Progenitor cell of endocrine pancreas (in vitro differentiated cells): Measurements from ENCODE around the gene ATP6V1G2. TPM values are rescaled to one million over a fixed set of nuclear protein-coding genes. Genes with fewer than 3 reads are reported as not detected.

ENCODE experiments used
- DNase-seq: peaks from one replicate; pipeline ENCODE4 v3.0.0; 2021; ENCODE audit warnings: low spot score; ENCODE audit not compliant: unreplicated experiment
- H3K27ac Mint-ChIP-seq: 2 replicates; pipeline ENCODE4 v1.8.0; 2021; ENCODE audit warnings: mild to moderate bottlenecking, moderate library complexity, mixed read lengths
- H3K27me3 Mint-ChIP-seq: 2 replicates; pipeline ENCODE4 v1.8.0; 2021; ENCODE audit warnings: mixed read lengths
- H3K36me3 Mint-ChIP-seq: 2 replicates; pipeline ENCODE4 v1.8.0; 2022; ENCODE audit warnings: mixed read lengths; ENCODE audit not compliant: insufficient read depth
- H3K4me1 Mint-ChIP-seq: 2 replicates; pipeline ENCODE4 v1.8.0; 2021; ENCODE audit warnings: low read depth, mixed read lengths
- H3K4me3 Mint-ChIP-seq: 2 replicates; pipeline ENCODE4 v1.8.0; 2021; ENCODE audit warnings: low read depth, mild to moderate bottlenecking, moderate library complexity, mixed read lengths
- H3K9me3 Mint-ChIP-seq: 2 replicates; pipeline ENCODE4 v1.8.0; 2021; ENCODE audit warnings: low read depth, mixed read lengths
- total RNA-seq: library from RNA; stranded (reverse); gene quantifications from 2 replicates; pipeline ENCODE4 v1.2.1, GENCODE V29; 2021
- TF ChIP-seq, protein P1 (sequence below): fragments of 200-600 bp; sonication (generic); IDR thresholded peaks from one replicate; pipeline ENCODE4 v1.5.0; 2021; ENCODE audit warnings: antibody characterized with exemption, mild to moderate bottlenecking; ENCODE audit not compliant: unreplicated experiment

Gene ATP6V1G2
- total RNA-seq, 1 donor from 2014 or later = 1.5 TPM

- TF ChIP-seq, protein P1, sequence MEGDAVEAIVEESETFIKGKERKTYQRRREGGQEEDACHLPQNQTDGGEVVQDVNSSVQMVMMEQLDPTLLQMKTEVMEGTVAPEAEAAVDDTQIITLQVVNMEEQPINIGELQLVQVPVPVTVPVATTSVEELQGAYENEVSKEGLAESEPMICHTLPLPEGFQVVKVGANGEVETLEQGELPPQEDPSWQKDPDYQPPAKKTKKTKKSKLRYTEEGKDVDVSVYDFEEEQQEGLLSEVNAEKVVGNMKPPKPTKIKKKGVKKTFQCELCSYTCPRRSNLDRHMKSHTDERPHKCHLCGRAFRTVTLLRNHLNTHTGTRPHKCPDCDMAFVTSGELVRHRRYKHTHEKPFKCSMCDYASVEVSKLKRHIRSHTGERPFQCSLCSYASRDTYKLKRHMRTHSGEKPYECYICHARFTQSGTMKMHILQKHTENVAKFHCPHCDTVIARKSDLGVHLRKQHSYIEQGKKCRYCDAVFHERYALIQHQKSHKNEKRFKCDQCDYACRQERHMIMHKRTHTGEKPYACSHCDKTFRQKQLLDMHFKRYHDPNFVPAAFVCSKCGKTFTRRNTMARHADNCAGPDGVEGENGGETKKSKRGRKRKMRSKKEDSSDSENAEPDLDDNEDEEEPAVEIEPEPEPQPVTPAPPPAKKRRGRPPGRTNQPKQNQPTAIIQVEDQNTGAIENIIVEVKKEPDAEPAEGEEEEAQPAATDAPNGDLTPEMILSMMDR = peak; percentile 100
- DNase-seq = peak; percentile 89
- Mint-ChIP-seq H3K27me3 (peaks cover 49% of the 10 kb centered on the region), H3K27ac (peak overlapping the region; percentile 92), H3K9me3 (no peaks in the 10 kb centered on the region), H3K4me3 (peak overlapping the region; percentile 92), H3K4me1 (peaks cover 11% of the 10 kb centered on the region), H3K36me3 (no peaks in the 10 kb centered on the region)
Observed at GRCh38 chr6:31580807-31581433, 34.5 kb upstream of the ATP6V1G2 start.

- H3K4me1 Mint-ChIP-seq = peaks cover 11% of the 10 kb centered on the region
- no peaks in the 10 kb centered on the region for H3K9me3 Mint-ChIP-seq
- no peak for DNase-seq
- no peak overlapping the region for H3K27ac Mint-ChIP-seq
- TF ChIP-seq, protein P1 = no peak
- peaks cover 51% of the 10 kb centered on the region for H3K27me3 Mint-ChIP-seq
- peak overlapping the region; percentile 92 for H3K4me3 Mint-ChIP-seq
- H3K36me3 Mint-ChIP-seq = no peaks in the 10 kb centered on the region
Observed at GRCh38 chr6:31580438-31580740, 34.0 kb upstream of the ATP6V1G2 start.

DNA sequence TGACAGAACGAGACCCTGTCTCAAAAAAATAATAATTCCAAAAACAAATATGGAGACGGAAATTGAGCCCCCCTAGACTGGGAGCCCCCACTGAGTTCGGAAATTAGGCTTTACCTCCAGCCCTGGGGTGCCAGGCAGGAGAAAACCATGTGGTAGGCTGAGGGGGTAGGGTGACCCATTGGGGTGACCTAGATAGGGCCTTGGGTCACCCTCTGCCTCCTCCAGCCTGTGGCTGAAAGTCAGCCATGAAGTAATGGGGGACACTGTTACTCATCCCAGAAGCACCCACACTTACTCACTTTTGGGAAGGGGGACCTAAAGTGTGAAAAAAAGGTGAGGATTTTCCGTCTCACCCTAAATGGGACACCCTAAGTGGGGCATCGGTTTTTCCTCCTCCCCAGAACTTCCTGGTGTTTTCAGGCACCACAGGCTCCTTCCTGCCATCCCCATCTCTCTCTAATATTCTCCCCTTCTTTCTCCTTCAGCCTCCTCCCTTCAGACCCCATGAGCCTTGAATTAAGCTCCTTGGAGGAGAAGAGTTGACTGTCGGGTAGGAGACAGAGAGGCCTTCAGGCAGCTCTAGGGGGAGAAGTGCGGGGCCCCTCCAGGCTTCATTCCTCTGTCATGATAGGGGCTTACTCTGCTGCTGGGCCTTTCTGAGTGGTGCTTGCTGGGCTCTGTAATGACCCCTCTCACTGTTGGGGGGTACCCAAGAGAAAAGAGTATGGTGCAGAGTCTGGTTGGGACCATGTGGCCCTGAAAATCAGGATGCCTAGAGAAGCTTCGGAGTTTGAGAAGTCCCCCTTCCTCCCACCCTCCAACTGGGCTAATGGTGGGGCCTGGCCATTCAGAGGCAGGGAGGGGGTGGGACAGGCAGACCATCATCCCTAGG lies 33.4 kb upstream of the ATP6V1G2 start:
- Mint-ChIP-seq H3K4me1 (peaks cover 11% of the 10 kb centered on the region), H3K27ac (no peak overlapping the region), H3K4me3 (no peak overlapping the region), H3K9me3 (no peaks in the 10 kb centered on the region), H3K36me3 (no peaks in the 10 kb centered on the region), H3K27me3 (peaks cover 52% of the 10 kb centered on the region)
- DNase-seq = no peak
- TF ChIP-seq, protein P1 = no peak

DNA sequence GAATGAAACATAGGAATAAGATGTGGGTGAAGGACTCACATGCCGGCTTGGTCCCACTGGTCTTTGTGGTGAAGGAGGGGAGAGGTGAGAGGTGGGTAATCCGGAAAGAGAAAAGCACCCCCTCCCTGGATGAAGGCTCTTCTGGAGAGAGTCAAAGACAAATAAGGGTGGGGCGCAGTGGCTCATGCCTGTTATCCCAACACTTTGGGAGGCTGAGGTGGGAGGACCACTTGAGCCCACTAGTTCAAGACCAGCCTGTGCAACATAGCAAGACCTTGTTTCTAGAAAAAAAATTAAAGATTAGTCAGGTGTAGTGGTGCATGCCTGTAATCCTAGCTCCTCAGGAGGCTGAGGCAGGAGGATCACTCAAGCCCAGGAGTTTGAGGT lies 32.7 kb upstream of the ATP6V1G2 start:
- H3K9me3 Mint-ChIP-seq = no peaks in the 10 kb centered on the region
- TF ChIP-seq, protein P1 = no peak
- peaks cover 11% of the 10 kb centered on the region for H3K4me1 Mint-ChIP-seq
- no peak for DNase-seq
- peaks cover 57% of the 10 kb centered on the region for H3K27me3 Mint-ChIP-seq
- H3K27ac Mint-ChIP-seq = no peak overlapping the region
- H3K36me3 Mint-ChIP-seq = no peaks in the 10 kb centered on the region
- no peak overlapping the region for H3K4me3 Mint-ChIP-seq

GRCh38 chr6:31578184-31579118 lies 32.0 kb upstream of the ATP6V1G2 start:
- Mint-ChIP-seq H3K36me3 (no peaks in the 10 kb centered on the region), H3K4me3 (no peak overlapping the region), H3K27ac (peak overlapping the region; percentile 31), H3K27me3 (peaks cover 63% of the 10 kb centered on the region), H3K4me1 (peaks cover 11% of the 10 kb centered on the region), H3K9me3 (no peaks in the 10 kb centered on the region)
- TF ChIP-seq, protein P1 = no peak
- no peak for DNase-seq
